ENCODE data around the gene AKR1E2.

The AKR1E2 gene

DNA sequence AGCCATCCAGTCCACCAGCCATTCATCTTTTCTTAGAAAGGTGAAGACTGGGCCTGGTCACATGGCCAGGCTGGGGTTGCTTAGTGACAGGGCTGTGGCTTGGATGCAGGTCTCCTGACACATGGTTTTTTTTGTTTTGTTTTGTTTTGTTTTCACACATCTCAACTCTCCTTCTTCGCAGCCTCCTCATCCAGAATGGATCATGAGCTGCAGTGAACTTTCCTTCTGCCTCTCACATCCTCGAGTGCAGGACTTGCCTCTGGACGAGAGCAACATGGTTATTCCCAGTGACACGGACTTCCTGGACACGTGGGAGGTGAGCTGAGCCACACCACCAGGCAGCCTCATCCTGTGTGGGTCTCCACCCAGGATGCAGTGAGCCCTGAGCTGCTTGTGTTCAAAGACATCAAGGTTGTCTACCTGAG lies 9.5 kb downstream of the AKR1E2 start (continued):
- TF ChIP-seq, protein P1, sequence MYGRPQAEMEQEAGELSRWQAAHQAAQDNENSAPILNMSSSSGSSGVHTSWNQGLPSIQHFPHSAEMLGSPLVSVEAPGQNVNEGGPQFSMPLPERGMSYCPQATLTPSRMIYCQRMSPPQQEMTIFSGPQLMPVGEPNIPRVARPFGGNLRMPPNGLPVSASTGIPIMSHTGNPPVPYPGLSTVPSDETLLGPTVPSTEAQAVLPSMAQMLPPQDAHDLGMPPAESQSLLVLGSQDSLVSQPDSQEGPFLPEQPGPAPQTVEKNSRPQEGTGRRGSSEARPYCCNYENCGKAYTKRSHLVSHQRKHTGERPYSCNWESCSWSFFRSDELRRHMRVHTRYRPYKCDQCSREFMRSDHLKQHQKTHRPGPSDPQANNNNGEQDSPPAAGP (tag by site-specific recombination; IDR thresholded peaks at IDR 0.05) = no peak

DNA sequence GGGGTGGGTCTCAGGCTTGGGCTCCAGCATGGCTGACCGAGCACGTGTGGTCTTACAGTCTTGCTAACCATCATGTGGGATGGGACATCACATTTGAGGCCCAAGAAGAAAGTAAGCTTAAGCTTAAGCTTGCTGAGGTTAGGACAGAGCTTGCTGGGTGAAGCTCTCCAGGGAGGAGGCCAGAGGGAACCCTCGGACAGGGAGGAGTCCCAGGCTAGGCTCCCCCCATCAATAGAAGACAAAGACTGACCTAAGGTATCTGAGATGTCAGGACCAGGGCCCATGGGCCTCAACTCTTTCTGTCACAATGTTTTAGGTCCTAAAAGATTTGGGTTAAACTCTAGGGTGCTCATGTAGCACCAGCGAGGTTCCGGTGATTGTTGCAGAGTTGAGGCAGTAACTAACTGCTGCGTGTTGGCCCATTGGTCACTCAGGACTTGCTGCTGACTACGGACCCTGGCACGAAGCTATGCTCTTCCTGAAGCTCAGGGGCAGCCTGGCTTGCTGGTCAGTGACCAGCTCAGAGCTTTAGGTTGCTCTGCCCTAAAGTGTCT lies 10.5 kb downstream of the AKR1E2 start:
- TF ChIP-seq, protein P2, sequence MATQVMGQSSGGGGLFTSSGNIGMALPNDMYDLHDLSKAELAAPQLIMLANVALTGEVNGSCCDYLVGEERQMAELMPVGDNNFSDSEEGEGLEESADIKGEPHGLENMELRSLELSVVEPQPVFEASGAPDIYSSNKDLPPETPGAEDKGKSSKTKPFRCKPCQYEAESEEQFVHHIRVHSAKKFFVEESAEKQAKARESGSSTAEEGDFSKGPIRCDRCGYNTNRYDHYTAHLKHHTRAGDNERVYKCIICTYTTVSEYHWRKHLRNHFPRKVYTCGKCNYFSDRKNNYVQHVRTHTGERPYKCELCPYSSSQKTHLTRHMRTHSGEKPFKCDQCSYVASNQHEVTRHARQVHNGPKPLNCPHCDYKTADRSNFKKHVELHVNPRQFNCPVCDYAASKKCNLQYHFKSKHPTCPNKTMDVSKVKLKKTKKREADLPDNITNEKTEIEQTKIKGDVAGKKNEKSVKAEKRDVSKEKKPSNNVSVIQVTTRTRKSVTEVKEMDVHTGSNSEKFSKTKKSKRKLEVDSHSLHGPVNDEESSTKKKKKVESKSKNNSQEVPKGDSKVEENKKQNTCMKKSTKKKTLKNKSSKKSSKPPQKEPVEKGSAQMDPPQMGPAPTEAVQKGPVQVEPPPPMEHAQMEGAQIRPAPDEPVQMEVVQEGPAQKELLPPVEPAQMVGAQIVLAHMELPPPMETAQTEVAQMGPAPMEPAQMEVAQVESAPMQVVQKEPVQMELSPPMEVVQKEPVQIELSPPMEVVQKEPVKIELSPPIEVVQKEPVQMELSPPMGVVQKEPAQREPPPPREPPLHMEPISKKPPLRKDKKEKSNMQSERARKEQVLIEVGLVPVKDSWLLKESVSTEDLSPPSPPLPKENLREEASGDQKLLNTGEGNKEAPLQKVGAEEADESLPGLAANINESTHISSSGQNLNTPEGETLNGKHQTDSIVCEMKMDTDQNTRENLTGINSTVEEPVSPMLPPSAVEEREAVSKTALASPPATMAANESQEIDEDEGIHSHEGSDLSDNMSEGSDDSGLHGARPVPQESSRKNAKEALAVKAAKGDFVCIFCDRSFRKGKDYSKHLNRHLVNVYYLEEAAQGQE (tag by site-specific recombination; IDR thresholded peaks at IDR 0.05) = no peak
- TF ChIP-seq ZNF791 (tag by site-specific recombination; IDR thresholded peaks at IDR 0.05) = no peak
- TF ChIP-seq, protein P3, sequence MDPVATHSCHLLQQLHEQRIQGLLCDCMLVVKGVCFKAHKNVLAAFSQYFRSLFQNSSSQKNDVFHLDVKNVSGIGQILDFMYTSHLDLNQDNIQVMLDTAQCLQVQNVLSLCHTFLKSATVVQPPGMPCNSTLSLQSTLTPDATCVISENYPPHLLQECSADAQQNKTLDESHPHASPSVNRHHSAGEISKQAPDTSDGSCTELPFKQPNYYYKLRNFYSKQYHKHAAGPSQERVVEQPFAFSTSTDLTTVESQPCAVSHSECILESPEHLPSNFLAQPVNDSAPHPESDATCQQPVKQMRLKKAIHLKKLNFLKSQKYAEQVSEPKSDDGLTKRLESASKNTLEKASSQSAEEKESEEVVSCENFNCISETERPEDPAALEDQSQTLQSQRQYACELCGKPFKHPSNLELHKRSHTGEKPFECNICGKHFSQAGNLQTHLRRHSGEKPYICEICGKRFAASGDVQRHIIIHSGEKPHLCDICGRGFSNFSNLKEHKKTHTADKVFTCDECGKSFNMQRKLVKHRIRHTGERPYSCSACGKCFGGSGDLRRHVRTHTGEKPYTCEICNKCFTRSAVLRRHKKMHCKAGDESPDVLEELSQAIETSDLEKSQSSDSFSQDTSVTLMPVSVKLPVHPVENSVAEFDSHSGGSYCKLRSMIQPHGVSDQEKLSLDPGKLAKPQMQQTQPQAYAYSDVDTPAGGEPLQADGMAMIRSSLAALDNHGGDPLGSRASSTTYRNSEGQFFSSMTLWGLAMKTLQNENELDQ (tag by site-specific recombination; IDR thresholded peaks at IDR 0.05; ENCODE audit: low read depth) = no peak
- no peak for TF ChIP-seq ZNF132 (tag by site-specific recombination; IDR thresholded peaks at IDR 0.05; ENCODE audit: borderline replicate concordance)
- TF ChIP-seq, protein P4, sequence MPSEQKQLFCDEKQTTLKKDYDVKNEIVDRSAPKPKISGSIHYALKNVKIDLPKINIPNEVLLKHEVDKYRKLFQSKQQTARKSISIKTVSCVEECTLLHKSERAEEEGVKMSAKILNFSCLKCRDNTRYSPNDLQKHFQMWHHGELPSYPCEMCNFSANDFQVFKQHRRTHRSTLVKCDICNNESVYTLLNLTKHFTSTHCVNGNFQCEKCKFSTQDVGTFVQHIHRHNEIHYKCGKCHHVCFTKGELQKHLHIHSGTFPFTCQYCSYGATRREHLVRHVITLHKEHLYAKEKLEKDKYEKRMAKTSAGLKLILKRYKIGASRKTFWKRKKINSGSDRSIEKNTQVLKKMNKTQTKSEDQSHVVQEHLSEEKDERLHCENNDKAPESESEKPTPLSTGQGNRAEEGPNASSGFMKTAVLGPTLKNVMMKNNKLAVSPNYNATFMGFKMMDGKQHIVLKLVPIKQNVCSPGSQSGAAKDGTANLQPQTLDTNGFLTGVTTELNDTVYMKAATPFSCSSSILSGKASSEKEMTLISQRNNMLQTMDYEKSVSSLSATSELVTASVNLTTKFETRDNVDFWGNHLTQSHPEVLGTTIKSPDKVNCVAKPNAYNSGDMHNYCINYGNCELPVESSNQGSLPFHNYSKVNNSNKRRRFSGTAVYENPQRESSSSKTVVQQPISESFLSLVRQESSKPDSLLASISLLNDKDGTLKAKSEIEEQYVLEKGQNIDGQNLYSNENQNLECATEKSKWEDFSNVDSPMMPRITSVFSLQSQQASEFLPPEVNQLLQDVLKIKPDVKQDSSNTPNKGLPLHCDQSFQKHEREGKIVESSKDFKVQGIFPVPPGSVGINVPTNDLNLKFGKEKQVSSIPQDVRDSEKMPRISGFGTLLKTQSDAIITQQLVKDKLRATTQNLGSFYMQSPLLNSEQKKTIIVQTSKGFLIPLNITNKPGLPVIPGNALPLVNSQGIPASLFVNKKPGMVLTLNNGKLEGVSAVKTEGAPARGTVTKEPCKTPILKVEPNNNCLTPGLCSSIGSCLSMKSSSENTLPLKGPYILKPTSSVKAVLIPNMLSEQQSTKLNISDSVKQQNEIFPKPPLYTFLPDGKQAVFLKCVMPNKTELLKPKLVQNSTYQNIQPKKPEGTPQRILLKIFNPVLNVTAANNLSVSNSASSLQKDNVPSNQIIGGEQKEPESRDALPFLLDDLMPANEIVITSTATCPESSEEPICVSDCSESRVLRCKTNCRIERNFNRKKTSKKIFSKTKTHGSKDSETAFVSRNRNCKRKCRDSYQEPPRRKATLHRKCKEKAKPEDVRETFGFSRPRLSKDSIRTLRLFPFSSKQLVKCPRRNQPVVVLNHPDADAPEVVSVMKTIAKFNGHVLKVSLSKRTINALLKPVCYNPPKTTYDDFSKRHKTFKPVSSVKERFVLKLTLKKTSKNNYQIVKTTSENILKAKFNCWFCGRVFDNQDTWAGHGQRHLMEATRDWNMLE (tag by site-specific recombination; conservative IDR thresholded peaks at IDR 0.05; ENCODE audit: low read depth) = no peak
- Histone ChIP-seq H3K27ac (ENCODE audit: extremely low read depth, low read depth, low read length) (no peak overlapping the region), H3K4me3 (ENCODE audit: low read depth, low read length) (no peak overlapping the region), H3K4me1 (ENCODE audit: control insufficient read depth, insufficient read depth, low read length) (no peaks in the 10 kb centered on the region), H3K9me3 (ENCODE audit: control insufficient read depth, insufficient read depth, low read depth, low read length) (no peaks in the 10 kb centered on the region), H3K36me3 (ENCODE audit: control insufficient read depth in 2 of 2, insufficient read depth in 1 of 2, low read length in 2 of 2) (no peaks in the 10 kb centered on the region)
- ChIA-PET POLR2A (no interaction called here), CTCF (interaction anchor here (0.5 to 12.0 kb wide), 3 partner anchors 14 to 446 kb away, joined by 3 to 93 read pairs (median 6); no protein-coding TSS in a partner anchor)

DNA sequence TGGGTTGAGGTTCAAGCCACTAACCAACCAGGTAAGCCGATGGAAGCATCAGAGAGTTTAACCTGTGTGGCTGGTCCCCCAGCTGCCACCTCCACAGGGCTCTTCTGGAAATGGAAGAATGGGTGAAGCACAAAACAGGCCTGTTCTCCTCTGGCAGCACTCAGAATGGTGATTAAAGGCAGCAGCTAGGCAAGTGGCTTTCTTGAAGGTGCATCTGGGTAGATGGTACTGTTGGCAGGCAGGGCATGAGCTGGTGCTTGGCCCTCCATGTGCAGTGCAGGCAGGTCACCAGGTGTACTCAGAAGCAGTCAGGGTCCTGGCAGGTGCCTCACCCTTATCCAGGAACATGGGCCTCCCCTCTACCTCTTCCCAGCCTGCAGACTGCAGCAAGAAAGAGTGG lies 11.5 kb downstream of the AKR1E2 start:
- Histone ChIP-seq H3K4me1 (ENCODE audit: control insufficient read depth, insufficient read depth, low read length) (no peaks in the 10 kb centered on the region), H3K27ac (ENCODE audit: extremely low read depth, low read depth, low read length) (no peak overlapping the region), H3K9me3 (ENCODE audit: control insufficient read depth, insufficient read depth, low read depth, low read length) (no peaks in the 10 kb centered on the region), H3K36me3 (ENCODE audit: control insufficient read depth in 2 of 2, insufficient read depth in 1 of 2, low read length in 2 of 2) (no peaks in the 10 kb centered on the region), H3K4me3 (ENCODE audit: low read depth, low read length) (no peak overlapping the region)
- ChIA-PET POLR2A (no interaction called here), CTCF (interaction anchor here (1.3 to 12.0 kb wide), 5 partner anchors 13 to 793 kb away, joined by 4 to 93 read pairs (median 6); no protein-coding TSS in a partner anchor)
- TF ChIP-seq RBAK (tag by site-specific recombination; IDR thresholded peaks at IDR 0.05) (no peak), ZNF423 (tag by site-specific recombination; IDR thresholded peaks at IDR 0.05) (no peak), ZNF211 (tag by site-specific recombination; IDR thresholded peaks at IDR 0.05; ENCODE audit: low read depth) (no peak), GLI4 (tag by site-specific recombination; IDR thresholded peaks at IDR 0.05) (no peak), MEIS1 (CRISPR knock-in tag; IDR thresholded peaks at IDR 0.05; ENCODE audit: borderline replicate concordance) (no peak), ZNF747 (tag by site-specific recombination; IDR thresholded peaks at IDR 0.05) (no peak), ZNF24 (tag by site-specific recombination; IDR thresholded peaks at IDR 0.05) (no peak), ZNF48 (tag by site-specific recombination; IDR thresholded peaks at IDR 0.05) (no peak), ZNF768 (tag by site-specific recombination; IDR thresholded peaks at IDR 0.05) (no peak), ZNF776 (tag by site-specific recombination; IDR thresholded peaks at IDR 0.05; ENCODE audit: borderline replicate concordance) (no peak), GLIS2 (tag by site-specific recombination; IDR thresholded peaks at IDR 0.05) (no peak), TCF7L2 (IDR thresholded peaks at IDR 0.05; ENCODE audit: borderline replicate concordance, low read depth, low read length) (no peak), ZNF76 (tag by site-specific recombination; IDR thresholded peaks at IDR 0.05; ENCODE audit: borderline replicate concordance, low read depth) (no peak)
- TF ChIP-seq, protein P5, sequence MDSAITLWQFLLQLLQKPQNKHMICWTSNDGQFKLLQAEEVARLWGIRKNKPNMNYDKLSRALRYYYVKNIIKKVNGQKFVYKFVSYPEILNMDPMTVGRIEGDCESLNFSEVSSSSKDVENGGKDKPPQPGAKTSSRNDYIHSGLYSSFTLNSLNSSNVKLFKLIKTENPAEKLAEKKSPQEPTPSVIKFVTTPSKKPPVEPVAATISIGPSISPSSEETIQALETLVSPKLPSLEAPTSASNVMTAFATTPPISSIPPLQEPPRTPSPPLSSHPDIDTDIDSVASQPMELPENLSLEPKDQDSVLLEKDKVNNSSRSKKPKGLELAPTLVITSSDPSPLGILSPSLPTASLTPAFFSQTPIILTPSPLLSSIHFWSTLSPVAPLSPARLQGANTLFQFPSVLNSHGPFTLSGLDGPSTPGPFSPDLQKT (IDR thresholded peaks at IDR 0.05; ENCODE audit: borderline replicate concordance, low read depth, low read length) = no peak

Data from HEK293 (cell line).